Measurements from ENCODE around the gene BPIFB4.
"Not testable (repeated sequence)": the region's sequence is repeated elsewhere in the genome, so short reads cannot be mapped to it uniquely, and the experiment has no call there.

BPIFB4 gene

DNA sequence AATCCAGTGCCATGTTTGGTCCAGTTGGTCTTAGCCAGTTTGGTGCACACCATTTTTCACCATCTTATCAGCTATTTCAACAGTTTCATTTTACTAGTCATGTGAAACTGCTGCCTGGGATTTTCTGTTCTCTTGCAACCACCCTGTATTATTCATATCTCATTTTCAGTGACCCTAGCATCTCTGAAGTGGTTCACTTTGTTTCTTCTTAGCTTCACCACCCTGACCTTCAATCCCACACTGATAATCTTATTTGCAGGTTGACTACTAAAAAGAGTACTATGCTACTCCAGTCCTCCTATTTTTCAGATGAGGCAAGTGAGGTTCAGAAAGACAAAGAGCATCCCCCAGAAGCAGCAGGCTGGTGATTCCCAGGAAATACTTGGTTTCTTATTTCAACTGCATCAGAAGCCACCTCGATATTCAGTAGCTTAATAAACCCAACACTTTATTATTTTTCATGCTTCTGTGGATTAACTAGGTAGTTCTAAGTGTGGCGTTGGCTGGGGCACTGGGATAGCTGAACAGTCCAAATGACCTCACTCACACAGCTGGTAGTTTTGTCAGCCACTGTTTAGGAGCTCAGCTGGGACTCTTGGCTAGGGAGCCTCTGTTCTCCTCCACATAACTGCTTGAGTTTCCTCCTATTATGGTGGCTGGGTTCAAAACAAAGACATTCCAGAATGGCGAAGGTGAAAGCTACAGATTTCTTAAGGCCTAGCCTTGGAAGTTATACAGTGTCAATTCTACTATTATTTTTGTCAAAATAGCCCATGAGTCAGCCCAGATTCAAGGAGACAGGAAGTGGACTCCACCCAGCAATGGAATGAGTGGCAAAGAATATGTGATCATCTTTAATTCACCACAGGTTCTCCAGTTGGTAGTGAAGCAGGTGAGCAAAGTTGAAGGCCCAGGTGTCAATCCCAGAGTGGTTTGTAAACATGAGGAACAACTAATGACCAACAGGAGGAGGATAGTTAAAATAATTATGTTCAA, 40.6 kb downstream of the BPIFB4 start:
- no peak for DNase-seq (ENCODE audit: low spot score)

DNA sequence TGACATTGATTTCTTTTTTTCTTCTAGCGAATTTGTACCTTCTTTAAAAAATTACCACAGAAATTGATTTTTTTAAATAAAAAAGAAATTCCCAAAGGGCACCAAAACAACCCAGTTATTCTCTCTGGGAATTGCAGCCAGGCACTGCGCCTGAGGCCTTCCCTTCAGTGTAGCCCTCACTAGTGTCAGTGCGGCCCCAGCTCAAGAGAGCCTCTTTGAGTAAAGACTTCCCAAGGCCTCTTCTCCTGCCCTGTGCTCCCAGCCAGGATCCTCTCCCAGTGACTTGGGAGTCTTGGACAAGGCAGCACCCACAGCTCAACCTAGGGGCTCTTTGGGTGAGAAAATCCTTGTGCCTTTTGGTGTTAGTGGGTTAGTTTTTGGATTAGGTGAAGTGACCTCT, 41.5 kb downstream of the BPIFB4 start:
- no peak for DNase-seq (ENCODE audit: low spot score)

DNA sequence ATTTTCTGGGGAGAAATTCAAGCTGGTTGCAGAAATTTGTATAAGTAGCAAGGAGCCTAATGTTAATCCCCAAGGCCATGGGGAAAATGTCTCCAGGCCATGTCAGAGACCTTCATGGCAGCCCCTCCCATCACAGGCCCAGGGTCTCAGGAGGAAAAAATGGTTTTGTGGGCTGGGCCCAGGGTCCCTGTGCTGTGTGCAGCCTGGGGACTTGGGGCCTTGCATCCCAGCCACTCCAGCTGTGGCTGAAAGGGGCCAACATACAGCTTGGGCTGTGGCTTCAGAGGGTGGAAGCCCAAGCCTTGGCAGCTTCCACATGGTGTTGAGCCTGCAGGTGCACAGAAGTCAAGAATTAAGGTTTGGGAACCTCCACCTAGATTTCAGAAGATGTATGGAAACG, 42.9 kb downstream of the BPIFB4 start:
- DNase-seq (ENCODE audit: low spot score) = not testable (repeated sequence)

DNA sequence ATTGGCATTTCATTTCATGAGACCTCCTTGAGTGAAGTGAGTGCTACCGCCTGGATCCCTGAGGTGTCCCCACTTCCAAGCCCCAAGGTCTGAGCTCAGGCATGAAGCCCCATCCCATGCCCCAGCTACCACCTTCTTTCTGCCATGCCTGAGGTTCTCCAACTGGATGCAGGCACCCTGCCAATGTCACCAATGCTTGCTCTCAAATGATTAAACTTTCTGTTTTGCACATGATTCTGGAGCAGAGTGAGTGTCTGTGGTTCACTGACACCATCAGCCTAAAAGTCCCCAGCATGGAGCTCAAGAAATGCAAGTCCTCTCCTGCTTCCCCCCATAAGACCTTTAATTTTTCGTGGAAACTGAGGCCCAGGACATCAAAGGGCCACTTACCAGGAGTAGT, 44.8 kb downstream of the BPIFB4 start:
- DNase-seq (ENCODE audit: low spot score) = no peak

DNA sequence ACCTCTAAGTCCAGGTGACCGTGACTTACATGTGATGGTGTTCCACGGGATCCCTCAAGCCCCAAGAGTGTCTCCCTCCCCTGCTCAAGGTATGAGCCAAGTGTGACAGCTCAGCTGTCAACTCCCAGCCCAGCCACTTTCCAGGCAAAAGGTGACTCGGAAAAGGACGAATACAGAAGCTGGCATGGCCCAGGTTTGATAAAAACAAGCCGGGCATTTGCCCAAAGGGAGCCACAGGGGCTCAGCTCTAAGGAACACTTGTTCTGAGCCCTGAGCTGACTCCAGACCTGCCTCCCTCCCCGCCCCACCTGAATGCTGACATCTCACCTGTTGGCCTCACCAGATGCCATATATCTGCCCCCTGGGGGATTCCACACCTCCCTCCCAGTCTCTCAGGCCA, 45.6 kb downstream of the BPIFB4 start:
- DNase-seq (ENCODE audit: low spot score) = no peak

DNA sequence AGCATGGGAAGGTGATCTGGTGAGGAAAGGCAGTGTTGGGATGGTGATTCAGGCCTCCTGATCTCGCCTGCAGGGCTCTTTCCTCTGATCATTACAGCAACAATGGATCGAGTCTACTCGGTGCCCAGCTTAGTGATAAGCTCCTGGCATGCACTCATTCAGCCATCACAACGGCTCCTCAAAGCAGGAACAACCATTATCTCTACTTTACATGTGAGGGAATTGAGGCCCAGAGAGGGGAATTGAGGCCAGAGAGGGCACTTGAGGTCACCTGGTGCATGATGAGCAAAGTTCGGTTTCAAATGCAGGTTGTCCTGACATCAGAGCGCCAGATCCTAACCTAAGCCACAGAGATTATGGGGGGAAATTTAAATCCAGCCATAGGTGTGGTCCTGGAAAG, 46.5 kb downstream of the BPIFB4 start:
- no peak for DNase-seq (ENCODE audit: low spot score)

DNA sequence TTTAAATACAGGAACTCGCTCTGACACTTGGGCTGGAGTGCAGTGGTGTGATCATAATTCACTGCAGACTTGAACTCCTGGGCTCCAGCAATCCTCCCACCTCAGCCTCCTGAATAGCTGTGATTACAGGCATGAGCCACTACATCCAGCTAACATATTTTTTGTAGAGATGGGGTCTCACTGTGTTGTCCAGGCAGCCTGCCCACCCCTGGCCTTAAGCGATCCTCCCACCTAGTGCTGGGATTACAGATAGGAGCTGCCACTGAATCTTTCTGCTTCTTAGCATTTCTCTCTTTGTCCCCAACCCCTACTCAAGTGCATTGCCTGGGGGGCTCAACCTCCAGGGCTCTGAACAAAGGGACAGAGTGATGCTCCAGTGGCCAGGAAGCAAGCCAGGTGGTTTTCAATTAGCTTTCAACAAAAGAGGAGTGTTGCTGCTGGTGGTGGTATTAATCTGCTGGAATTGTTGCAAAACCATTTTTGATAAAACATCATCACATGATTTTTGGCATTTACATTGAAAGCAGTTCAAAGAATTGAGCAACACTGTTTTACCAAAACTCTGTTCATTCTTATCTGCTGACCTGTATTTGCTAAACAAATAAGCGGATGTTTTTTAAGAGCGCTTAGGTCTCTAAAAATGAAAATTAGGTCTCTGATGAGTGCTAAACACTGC, 48.1 kb downstream of the BPIFB4 start:
- no peak for DNase-seq (ENCODE audit: low spot score)

DNA sequence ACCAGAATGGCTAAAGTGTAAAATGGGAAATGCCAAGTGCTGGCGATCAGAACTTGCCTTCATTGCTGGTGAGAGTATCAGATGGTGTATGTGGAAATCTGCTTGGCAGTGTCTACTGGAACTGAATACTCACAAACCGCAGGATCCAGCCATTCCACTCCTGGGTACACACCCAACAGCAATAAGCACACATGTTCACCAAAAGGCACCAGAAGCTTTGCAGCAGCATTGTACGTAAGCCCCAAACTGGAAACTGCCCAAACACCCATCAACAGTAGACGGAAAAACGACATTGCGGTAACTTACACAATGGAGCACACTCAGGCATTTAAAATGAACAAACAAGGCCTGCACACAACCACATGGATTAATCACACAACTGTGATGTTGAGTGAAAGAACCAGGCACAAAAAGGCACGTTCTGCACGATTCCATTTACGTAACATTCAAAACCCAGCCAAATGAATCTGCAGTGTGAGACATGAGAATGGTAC, 51.2 kb downstream of the BPIFB4 start:
- DNase-seq (ENCODE audit: low spot score) = no peak

DNA sequence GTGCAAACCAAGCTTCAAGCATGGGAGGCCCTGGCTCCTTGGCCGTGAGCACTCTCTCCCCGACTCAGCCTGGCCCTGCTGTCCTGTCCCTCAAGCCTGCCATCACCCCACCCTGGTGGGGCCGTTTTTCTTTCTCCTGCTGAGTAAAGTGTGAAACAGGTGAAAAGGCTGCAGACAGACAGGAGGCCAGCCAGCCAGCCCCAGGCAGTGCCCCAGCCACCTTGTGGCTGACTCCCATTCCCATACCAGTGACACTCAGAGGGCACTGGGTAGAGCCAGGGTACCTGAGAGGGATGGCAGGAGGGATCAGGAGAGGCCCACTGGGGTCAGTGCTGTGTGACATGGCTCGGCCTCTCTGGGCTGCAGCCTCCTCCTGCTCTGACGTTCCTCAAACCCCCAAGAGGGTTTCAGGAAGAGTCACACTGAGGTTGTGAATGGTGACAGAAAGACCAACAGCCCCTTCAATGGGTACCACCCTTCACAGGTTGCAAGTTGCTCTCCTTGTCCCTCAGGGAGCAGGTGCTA, 52.6 kb downstream of the BPIFB4 start:
- no peak for DNase-seq (ENCODE audit: low spot score)

DNA sequence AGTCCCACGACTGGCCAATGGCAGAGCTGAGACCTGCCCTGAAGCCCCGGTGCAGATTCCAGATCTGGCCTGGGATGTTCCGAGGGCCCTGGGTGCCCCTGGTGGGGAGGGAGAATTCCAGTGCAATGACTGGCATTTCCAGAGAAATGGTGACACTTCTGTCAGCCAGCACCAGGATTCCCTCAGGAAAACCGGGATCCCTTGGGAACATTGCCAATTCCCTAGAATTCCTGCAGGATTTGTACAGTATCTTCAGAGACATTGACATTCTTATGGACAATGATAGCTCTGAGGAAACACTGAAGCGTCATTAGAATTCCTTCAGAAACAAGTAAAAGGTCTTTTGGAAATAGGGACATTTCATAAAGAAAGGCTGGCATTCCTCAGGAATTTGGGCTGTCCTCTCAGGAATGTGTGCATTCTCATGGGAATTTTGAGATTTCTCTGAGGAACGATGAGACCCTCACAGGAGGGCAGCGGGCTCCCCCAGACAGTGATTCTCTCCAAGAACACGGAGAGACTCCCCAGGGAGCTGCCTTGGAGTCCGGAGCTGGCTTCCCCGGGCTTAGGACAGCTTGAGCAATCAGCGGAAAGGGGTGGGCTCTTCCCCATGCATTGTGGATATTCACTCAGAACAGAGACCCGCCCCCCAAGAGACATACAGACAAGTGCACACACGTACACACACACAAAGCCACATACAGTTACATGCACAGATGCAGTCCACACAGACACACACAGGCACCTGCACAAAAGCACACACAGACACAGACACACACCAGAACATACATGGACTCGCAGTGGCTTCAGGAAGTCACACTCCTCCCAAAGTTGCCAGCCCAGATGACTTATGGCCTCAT, 53.3 kb downstream of the BPIFB4 start:
- DNase-seq (ENCODE audit: low spot score) = no peak

DNA sequence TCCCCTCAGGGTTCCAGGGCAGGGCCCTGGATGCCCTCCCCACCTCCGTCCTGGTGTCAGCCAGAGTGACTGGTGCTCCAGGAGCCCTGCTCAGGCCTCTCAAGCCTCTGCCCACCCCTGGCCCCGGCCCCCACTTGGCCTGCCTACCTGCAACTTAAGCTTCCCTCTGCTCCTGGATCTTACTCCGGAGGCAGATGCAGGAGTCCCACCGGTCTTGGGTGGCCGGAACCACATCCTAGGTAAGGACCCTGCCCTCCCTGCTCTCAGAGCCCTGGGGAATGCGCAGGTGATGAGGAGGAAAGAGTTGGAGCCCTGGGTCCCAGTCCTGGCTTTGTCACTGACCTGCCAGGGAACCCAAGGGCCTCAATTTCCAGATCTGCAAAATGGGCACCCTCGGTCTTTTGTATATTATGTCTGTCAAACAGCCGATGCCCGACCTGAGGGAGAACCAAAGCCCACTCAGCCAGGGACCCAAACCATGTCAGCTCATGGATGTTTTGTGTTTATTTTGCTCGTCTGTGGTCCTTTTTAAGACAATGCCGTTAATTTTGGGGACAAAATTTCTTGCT, 54.0 kb downstream of the BPIFB4 start:
- no peak for DNase-seq (ENCODE audit: low spot score)

DNA sequence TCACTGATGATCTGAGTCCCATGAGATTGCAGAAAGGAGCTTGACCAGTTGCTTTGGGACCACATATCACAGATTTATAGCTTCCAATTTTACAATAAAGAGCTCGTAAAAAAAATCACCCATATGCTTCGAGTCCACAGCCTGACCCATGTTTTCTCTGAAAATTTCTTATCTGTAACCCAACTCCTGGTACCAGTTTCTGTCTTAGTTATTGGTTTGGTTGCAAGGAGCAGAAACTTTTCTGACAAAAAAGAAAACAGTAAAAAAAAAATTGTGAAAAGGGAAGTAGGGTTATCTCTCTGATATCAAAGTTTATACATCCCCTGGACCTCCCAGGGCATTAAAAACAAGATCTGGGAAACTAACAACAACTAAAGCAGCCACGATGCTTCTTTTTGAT, 57.8 kb downstream of the BPIFB4 start:
- no peak for DNase-seq (ENCODE audit: low spot score)

DNA sequence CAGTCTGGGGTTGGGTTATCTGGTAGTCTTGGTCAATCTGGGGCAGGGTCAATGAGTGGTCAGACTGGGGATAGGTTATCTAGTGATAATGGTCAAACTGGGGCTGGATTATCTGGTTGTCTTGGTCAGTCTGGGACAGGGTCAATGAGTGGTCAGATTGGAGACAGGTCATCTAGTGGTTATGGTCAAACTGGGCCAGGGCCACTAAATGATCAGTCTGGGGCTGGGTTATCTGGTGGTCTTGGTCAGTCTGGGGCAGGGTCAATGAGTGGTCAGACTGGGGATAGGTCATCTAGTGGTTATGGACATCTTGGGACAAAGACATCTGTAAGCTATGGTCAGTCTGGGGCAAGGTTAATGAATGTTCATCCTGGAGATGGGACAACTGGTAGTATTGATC, 60.0 kb downstream of the BPIFB4 start:
- no peak for DNase-seq (ENCODE audit: low spot score)

DNA sequence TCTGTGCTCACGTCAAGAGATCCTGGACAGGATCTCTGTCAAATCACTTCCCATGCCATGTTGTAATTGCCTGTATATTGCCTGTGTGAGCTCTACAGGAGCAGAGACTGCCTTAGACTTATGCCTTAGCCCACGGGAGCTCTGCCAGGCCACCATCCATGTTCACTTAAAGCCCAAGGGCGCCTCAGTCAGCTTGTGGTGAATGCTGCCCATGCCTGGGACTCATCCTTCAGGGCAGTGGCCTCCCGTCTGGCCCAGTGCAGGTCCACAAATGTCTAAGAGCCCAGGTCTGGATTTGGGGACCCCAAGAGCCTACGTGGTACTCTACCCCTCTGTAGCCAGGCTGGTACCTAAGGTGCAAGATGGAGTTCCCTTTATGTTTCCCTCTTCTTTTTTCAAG, 66.1 kb downstream of the BPIFB4 start:
- DNase-seq (ENCODE audit: low spot score) = no peak

DNA sequence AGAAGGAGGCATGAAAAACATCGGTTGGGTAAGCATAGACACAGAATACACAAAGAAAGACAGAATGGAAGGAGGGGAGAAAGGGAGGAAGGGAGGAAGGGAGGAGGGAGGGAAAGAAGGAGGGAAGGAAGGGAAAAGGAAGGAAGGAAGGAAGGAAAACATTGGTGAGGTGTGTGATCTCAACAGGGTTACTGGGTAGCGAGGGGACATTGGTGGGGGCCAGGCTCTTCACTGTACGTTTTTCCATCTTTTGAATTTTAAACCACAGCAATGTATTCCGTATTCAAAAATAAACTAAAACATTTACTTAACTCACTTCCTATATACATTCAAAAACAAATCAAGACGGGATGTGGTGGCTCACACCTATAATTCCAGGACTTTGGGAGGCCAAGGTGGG, 67.9 kb downstream of the BPIFB4 start:
- no peak for DNase-seq (ENCODE audit: low spot score)

DNA sequence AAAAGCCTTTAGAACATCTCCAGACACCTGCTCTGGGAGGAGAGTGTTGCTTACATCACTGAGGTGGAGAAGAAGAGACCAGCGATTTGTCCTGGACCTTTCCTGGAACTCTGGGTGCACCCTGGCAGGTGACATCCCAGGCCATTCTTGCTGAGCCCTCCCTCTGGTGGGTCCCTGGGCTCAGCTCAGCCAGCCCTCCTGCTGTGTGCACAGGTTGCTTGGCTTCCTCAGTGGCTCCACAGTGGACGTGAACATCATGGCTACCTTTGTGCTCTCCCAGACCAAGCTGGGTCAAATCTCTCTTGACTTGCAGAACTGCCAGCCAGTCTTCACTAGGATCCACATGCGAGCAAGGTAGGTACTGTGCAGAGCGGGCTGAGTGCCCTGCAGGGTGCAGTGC, 68.6 kb downstream of the BPIFB4 start:
- no peak for DNase-seq (ENCODE audit: low spot score)

DNA sequence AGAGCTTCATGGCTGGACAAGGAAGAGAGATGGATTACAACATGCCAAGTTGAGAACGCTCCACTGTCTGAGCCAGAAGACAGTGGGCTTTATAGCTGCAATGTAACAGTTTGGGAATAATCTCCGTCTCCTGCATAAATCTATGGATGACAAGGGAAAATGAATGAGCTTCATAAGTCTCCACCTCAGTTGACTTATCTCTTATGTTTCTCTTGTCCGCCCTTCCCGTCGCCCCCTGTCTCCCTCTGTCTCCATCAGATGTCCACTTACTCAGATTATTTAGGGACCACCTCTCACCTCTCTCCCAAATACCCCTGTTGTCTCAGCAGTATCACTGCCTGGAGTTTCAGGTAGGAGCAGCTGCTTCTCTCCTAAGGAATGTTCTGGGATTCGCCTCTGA, 74.8 kb downstream of the BPIFB4 start:
- DNase-seq (ENCODE audit: low spot score) = no peak

DNA sequence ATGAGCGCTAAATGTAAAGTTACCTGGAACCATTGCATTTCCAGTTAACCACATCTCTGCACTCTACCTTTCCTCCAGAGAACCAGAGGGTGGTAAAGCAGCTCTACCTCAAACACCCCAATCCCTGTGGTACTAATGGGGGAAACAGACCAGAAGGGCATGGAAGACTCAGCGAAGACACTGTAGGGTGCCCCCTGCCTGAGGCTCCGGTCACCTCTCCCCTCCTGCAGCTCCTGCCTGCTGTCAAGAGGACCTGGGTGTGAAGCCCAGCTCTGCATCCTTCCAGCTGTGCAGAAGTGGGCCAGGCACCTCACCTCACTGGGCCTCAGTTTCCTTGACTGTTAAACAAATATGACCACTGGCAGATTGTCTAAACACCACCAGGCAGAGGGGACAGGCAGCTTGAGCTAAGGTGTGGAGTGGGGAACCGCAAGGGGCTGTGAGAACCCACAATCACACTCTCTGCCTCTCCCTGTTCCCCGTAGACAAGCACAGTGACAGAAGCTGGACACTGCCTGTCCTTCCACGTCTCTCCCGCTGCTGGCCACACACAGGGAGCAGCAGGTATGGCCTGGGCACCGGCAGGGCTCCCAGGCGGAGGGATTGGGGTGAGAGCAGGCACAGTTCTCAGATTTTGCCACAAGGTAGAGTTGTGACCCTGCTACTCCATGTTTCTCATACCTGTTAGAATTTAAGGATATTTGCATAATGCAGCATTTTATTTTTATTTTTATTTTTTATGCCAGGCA, 79.4 kb downstream of the BPIFB4 start:
- no peak for DNase-seq (ENCODE audit: low spot score)

DNA sequence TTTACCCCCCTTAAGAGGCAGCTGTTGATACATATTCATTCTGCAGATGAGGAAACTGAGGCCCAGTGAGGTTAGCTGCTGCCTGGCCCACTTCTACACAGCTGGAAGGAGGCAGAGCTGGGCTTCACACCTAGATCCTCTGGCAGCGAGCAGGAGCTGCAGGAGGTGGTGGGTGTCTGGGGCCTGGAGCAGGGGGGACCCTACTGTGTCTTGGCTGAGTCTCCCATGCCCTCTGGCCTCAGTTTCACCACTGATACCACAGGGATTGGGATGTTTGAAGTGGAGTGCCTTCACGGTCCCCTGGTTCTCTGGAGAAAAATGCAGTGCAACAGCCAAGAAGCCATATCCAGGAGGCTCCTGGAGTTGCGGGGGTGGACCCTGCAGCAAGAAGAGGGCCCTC, 80.3 kb downstream of the BPIFB4 start:
- DNase-seq (ENCODE audit: low spot score) = no peak

DNA sequence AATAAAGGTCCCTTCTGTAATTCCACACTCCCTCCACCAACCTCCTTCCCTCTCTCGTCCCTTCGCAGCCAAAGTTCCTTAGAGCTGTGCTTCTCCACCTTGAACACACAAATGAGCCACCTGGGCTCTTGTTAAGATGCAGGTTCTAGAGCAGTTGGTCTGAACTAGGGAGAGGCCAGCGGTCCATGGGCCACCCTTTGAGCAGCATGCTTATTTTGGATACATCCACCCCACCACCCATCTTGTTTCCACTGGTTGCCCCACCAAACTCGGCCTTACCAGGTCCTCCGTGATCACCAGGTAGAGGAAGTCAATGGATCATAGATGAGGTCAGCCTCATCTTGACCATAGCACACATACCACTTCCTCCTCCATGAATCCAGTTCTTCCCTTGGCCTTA, 81.2 kb downstream of the BPIFB4 start:
- no peak for DNase-seq (ENCODE audit: low spot score)

All from CD4-positive, alpha-beta T cell treated with Interleukin-2 at 100 ng/mL for 4 hours (primary cell).